HepG2 (cell line): ENCODE measurements around the gene ALDH3B1. TPM values are rescaled to one million over a fixed set of nuclear protein-coding genes. Genes with fewer than 3 reads are reported as not detected.
A peak's percentile ranks its signal among the peaks of the same experiment; 100 is the strongest.

Experiments used
- ATAC-seq: fragments of 200-7000 bp; cut with Tn5 transposase; 3 replicates; pipeline ENCODE4 v1.9.1; 2020; ENCODE audit warnings: mild to moderate bottlenecking, moderate library complexity
- BruUV-seq: library from RNA; stranded (reverse); fragments of 400-500 nt; replicated peaks from 2 replicates; lab custom pipeline; 2021; lab: Mats Ljungman, UMichigan
- CTCF ChIA-PET: fragments of 300-600 bp; formaldehyde crosslinking; extraction: SDS; loops from one replicate; lab custom pipeline; 2021; ENCODE audit warnings: low total read pairs, inconsistent platforms, low intra/inter-chr PET ratio; lab: Yijun Ruan, JAX
- POLR2A ChIA-PET: fragments of 350-600 bp; sonication (Branson Sonifier 250); formaldehyde crosslinking; loops from one replicate; lab custom pipeline; 2020; ENCODE audit warnings: antibody characterized with exemption, inconsistent platforms; lab: Yijun Ruan, JAX
- DNase-seq: peaks from one replicate; pipeline ENCODE4 v3.0.0-alpha.2; 2015; ENCODE audit warnings: low spot score
- FAIRE-seq: peaks from 3 replicates; lab custom pipeline; 2011; peaks lifted over from hg19 to GRCh38; lab: Jason Lieb, UNC
- H2AFZ ChIP-seq: one replicate; pipeline ENCODE4 v1.6.1; 2011; ENCODE audit warnings: low read length, inconsistent platforms
- H3K27ac ChIP-seq: fragments of 300-600 bp; 3 replicates; pipeline ENCODE4 v1.8.0; 2011; ENCODE audit warnings: mixed run types, mild to moderate bottlenecking, mixed read lengths, low read length, inconsistent platforms; ENCODE audit not compliant: insufficient read depth; ENCODE audit errors: extremely low read length
- H3K27me3 ChIP-seq, 2 experiments: fragments of 200-600 bp in 1 of 2; 2 replicates in 1 of 2; 3 replicates in 1 of 2; pipeline versions ENCODE4 v1.6.0 to v1.8.0; 2011; ENCODE audit warnings: low read length in 2 of 2, mild to moderate bottlenecking in 2 of 2, moderate library complexity in 2 of 2, inconsistent platforms in 1 of 2; ENCODE audit not compliant: insufficient read depth in 2 of 2, control insufficient read depth in 1 of 2
- H3K36me3 ChIP-seq, 2 experiments: fragments of 200-600 bp in 1 of 2; replicated peaks in 1 of 2; 2 replicates in 1 of 2; 3 replicates in 1 of 2; pipeline versions ENCODE4 v1.5.1 to v1.8.0; 2011; ENCODE audit warnings: low read length in 2 of 2, inconsistent platforms in 1 of 2; ENCODE audit not compliant: insufficient read depth in 2 of 2, control insufficient read depth in 1 of 2
- H3K4me1 ChIP-seq: 2 replicates; pipeline ENCODE4 v1.5.1; 2012; ENCODE audit warnings: low read length, inconsistent platforms; ENCODE audit not compliant: insufficient read depth
- H3K4me2 ChIP-seq: 2 replicates; pipeline ENCODE4 v1.6.0; 2011; ENCODE audit warnings: low read depth, low read length, inconsistent platforms
- H3K4me3 ChIP-seq, 3 experiments: fragments of 200-600 bp in 1 of 3; sonication (generic), shearing (Covaris generic) in 1 of 3; replicated peaks in 1 of 3; 2 replicates each; pipeline ENCODE4 v1.5.1; 2011 to 2016; ENCODE audit warnings: low read length in 3 of 3, inconsistent platforms in 2 of 3, low read depth in 2 of 3, mild to moderate bottlenecking in 2 of 3, control low read depth in 1 of 3, mixed read lengths in 1 of 3; ENCODE audit not compliant: insufficient read depth in 1 of 3
- H3K79me2 ChIP-seq: one replicate; pipeline ENCODE4 v1.6.1; 2011; ENCODE audit warnings: low read length, inconsistent platforms; ENCODE audit not compliant: insufficient read depth
- H3K9ac ChIP-seq: 2 replicates; pipeline ENCODE4 v1.6.0; 2011; ENCODE audit warnings: mild to moderate bottlenecking, low read depth, low read length, inconsistent platforms; ENCODE audit not compliant: insufficient read depth
- H3K9me3 ChIP-seq: 2 replicates; pipeline ENCODE4 v1.5.1; 2012; ENCODE audit warnings: mild to moderate bottlenecking, low read length
- H4K20me1 ChIP-seq: 2 replicates; pipeline ENCODE4 v1.6.0; 2011; ENCODE audit warnings: inconsistent platforms, mild to moderate bottlenecking, low read length, moderate library complexity; ENCODE audit not compliant: insufficient read depth
- ARNT2 ChIP-seq: sonication (generic); formaldehyde crosslinking; IDR thresholded peaks from 2 replicates; pipeline ENCODE4 v1.8.0; 2022; ENCODE audit warnings: mild to moderate bottlenecking, low read depth, missing genetic modification reagents, moderate library complexity
- BCL6 ChIP-seq: IDR thresholded peaks from 2 replicates; pipeline ENCODE4 v1.6.1; 2016; ENCODE audit warnings: missing genetic modification reagents, missing compliant biosample characterization
- HIVEP1 ChIP-seq: sonication (generic); formaldehyde crosslinking; IDR thresholded peaks from 2 replicates; pipeline ENCODE4 v1.4.0; 2020; ENCODE audit warnings: mild to moderate bottlenecking, missing genetic modification reagents
- JUND ChIP-seq: sonication (generic); formaldehyde crosslinking; IDR thresholded peaks from 2 replicates; pipeline ENCODE4 v1.8.0; 2022; ENCODE audit warnings: mild to moderate bottlenecking, missing genetic modification reagents
- PAF1 ChIP-seq: IDR thresholded peaks from 2 replicates; pipeline ENCODE4 v1.6.1; 2016; ENCODE audit warnings: missing genetic modification reagents, missing compliant biosample characterization
- POLR2G ChIP-seq: fragments of 200-400 bp; formaldehyde crosslinking; IDR thresholded peaks from 2 replicates; pipeline ENCODE4 v1.6.1; 2018; ENCODE audit warnings: mild to moderate bottlenecking, low read depth, low read length, moderate library complexity
- SMC3 ChIP-seq: IDR thresholded peaks from 2 replicates; pipeline ENCODE4 v1.6.1; 2011; ENCODE audit warnings: low read length, improper control_type of control experiment
- STAG1 ChIP-seq: sonication (generic); formaldehyde crosslinking; IDR thresholded peaks from 2 replicates; pipeline ENCODE4 v1.4.0; 2020; ENCODE audit warnings: missing genetic modification reagents
- ZFP41 ChIP-seq: sonication (generic); formaldehyde crosslinking; IDR thresholded peaks from 2 replicates; pipeline ENCODE4 v1.4.0; 2020; ENCODE audit warnings: mild to moderate bottlenecking, missing genetic modification reagents, borderline replicate concordance
- ZKSCAN1 ChIP-seq: fragments of 150-350 bp; IDR thresholded peaks from 2 replicates; pipeline ENCODE4 v1.6.1; 2014; ENCODE audit warnings: low read length
- ZNF263 ChIP-seq: sonication (generic); formaldehyde crosslinking; IDR thresholded peaks from 2 replicates; pipeline ENCODE4 v1.4.0; 2020; ENCODE audit warnings: missing genetic modification reagents
- ZNF337 ChIP-seq: sonication (generic); formaldehyde crosslinking; IDR thresholded peaks from 2 replicates; pipeline ENCODE4 v1.5.1; 2020; ENCODE audit warnings: missing genetic modification reagents, low read depth, mild to moderate bottlenecking, borderline replicate concordance
- ZNF441 ChIP-seq: sonication (generic); formaldehyde crosslinking; IDR thresholded peaks from 2 replicates; pipeline ENCODE4 v1.7.0; 2021; ENCODE audit warnings: missing genetic modification reagents, borderline replicate concordance
- ZNF468 ChIP-seq: sonication (generic); formaldehyde crosslinking; IDR thresholded peaks from 2 replicates; pipeline ENCODE4 v1.8.0; 2022; ENCODE audit warnings: mild to moderate bottlenecking, moderate library complexity, missing genetic modification reagents
- ZSCAN20 ChIP-seq: sonication (generic); formaldehyde crosslinking; IDR thresholded peaks from 2 replicates; pipeline ENCODE4 v1.4.0; 2020; ENCODE audit warnings: missing genetic modification reagents, mild to moderate bottlenecking, borderline replicate concordance
- WGBS: methylation state at CpG from one replicate; pipeline ENCODE4 v1.1.6; 2017; ENCODE audit warnings: low lambda C conversion rate; 5-methylcytosine and 5-hydroxymethylcytosine counted together
- in situ Hi-C: cut with HindIII; loops from 2 replicates; pipeline ENCODE4 v1.10.0; 2017; ENCODE audit warnings: low pct_unique_long_range_greater_than_20kb; ENCODE audit not compliant: extremely low pct_ligation_motif_present
- intact Hi-C: fragments of 100-400 bp; cut with micrococcal nuclease; formaldehyde crosslinking; loops from one replicate; pipeline ENCODE4 v1.10.0; 2022; ENCODE audit not compliant: unreplicated experiment
- polyA plus RNA-seq, 8 experiments: library from polyadenylated mRNA; depleted of rRNA in 3 of 8; stranded (reverse) in 7 of 8; unstranded in 1 of 8; fragments of >200 nt; fragmentation: Illumina TruSeq in 4 of 8; extraction: Trizol in 4 of 8; gene quantifications; 2 replicates each; pipeline versions ENCODE4 v1.2.1 to v1.2.3, GENCODE V29; 2011 to 2016; ENCODE audit warnings: low read depth in 4 of 8, missing spikeins in 1 of 8, mixed read lengths in 1 of 8; ENCODE audit not compliant: insufficient read depth in 1 of 8
- total RNA-seq, 5 experiments: library from RNA; depleted of rRNA; stranded (reverse); fragments of >200 nt; fragmentation: Illumina TruSeq; extraction: Trizol; gene quantifications; 2 replicates each; pipeline ENCODE4 v1.2.3, GENCODE V29; 2016; ENCODE audit warnings: low read depth in 1 of 5
- TF ChIP-seq, protein P1 (sequence below): sonication (generic); formaldehyde crosslinking; IDR thresholded peaks from 2 replicates; pipeline ENCODE4 v1.5.1; 2020; ENCODE audit warnings: mild to moderate bottlenecking, missing genetic modification reagents, moderate library complexity
- TF ChIP-seq, protein P2 (sequence below): sonication (generic); formaldehyde crosslinking; IDR thresholded peaks from 2 replicates; pipeline ENCODE4 v1.9.0; 2022; ENCODE audit warnings: missing genetic modification reagents, mild to moderate bottlenecking, borderline replicate concordance

ALDH3B1 gene
- total and polyA plus RNA-seq, 2 of the 13 experiments (the other 11 are each of a cell fraction or from before 2014, with no cell fraction given), result 4.0 to 6.7 TPM

DNA sequence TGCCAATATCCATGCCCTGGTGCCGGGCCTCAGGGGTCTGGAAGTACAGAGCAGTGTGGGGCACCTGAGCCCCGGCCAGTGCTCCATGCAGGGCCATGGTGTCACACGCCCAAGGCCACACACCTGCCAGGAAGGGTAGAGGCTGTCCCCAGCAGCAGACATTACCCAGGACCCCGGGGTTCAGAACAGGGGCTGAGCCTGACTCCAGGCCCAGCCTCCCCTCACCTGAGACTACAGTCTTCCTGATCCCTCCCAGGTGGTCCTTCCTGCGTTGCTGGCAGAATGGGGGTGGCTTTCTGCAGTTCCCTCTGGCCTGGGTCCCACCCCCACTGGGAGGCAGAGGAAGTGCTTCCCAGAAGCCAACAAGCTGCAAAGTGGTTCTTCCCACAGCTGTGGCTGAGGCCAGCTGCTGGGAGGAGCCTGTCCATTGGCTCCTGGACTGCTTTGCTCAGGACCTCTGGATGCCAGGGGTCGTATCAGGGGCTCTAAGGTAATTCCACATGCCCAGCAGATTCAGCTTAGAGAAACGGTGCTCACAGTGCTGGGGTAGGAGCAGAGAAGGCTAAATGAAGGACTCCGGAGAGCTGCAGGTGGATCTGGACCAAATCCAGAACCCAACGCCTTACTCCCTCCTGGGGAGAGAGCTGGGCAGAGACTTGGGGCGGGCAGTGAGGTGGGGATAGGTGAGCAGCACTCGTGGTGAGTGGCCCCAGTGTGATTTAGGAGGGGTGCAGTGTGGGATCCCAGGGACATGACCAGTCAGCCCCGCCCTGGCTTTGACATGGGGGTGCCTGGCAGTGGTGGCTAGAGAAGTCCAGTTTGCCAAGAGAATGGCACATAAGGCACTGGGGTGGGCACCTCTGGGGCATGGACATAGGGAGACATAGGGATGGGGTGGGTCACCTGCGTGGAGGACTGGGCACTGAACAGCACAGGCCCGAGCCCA is 41.3 kb downstream of the ALDH3B1 start (continued):
- no peak for TF ChIP-seq ZSCAN20 (CRISPR knock-in tag)
- no peak for TF ChIP-seq SMC3
- no peak for TF ChIP-seq ZNF337 (CRISPR knock-in tag)
- peak; percentile 9 for TF ChIP-seq POLR2G
- no peak for TF ChIP-seq ZFP41 (CRISPR knock-in tag)
- no peak for TF ChIP-seq ZNF441
- TF ChIP-seq BCL6 (CRISPR knock-in tag), result no peak
- no peak for TF ChIP-seq ZNF468
- TF ChIP-seq HIVEP1, result no peak
- no peak for TF ChIP-seq JUND
- no peak for TF ChIP-seq STAG1 (CRISPR knock-in tag)
- no peak for TF ChIP-seq ARNT2
- TF ChIP-seq, all 625 proteins: peak for 12

DNA sequence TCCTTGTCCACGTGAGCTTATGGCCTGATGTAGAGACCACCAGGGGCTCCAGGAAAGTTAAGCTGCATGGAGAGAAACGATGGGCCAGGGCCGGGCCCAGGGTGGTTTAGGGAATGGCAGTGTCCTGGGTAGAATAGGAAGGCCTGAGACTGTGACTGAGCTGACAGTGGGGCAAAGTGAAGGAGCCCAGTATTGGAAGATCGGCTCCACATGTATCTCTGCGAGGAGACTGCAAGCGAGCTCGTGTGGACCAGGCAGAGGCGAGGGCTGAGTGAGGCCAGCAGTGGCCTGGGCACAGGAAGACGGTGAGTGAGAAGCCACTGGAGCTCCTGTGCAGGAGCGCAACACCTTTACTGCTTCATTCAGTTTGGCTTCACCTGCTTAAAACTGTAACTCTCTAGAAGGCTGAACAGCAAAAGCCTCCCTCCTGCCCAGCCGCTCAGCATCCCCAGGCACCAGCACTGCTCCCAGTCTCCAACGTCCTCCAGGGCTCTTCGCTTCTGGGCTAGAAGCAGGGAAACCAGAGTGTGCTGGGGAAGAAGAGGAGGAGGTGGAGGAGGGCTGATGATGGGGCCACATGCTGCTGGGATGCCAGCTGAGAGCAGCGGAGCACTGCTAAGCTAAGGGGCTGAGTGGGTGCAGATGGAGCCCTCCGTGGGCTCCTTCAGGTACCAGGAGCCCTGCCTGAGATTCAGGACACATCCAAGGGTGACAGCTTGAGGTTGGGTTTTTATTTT is 42.2 kb downstream of the ALDH3B1 start:
- H3K27ac ChIP-seq, result no peak overlapping the region
- H3K4me1 ChIP-seq, result no peaks in the 10 kb centered on the region
- no peak overlapping the region for H3K4me3 ChIP-seq
- no peak overlapping the region for H3K9ac ChIP-seq
- POLR2A ChIA-PET, result interaction anchor here (1.1 to 2.8 kb wide), 7 partner anchors 9 to 42 kb away, joined by 3 to 11 read pairs (median 6); partner anchors contain the start of genes ALDH3B1 and TCIRG1
- no peaks in the 10 kb centered on the region for H3K79me2 ChIP-seq
- H3K36me3 ChIP-seq, result peaks cover 18 to 28% of the 10 kb centered on the region in 2 experiments
- in situ Hi-C loops, result no loop called here
- intact Hi-C loops, result no loop called here
- DNase-seq (no peak), FAIRE-seq (no peak), ATAC-seq (no peak; the same call in none of the 3 replicates)
- H2AFZ ChIP-seq, result no peak overlapping the region
- peaks cover 5% of the 10 kb centered on the region; the same call in 1 of the 2 replicates for H4K20me1 ChIP-seq
- H3K9me3 ChIP-seq, result no peaks in the 10 kb centered on the region
- 94% methylated on average over 15 of the region's 15 CpGs for WGBS
- H3K4me2 ChIP-seq, result no peak overlapping the region
- H3K27me3 ChIP-seq, result no peaks in the 10 kb centered on the region
- CTCF ChIA-PET, result no interaction called here
- BruUV-seq, result no TSS peak
- TF ChIP-seq ZKSCAN1 (no peak), PAF1 (CRISPR knock-in tag) (peak; percentile 37), ZNF263 (peak; percentile 72)
- TF ChIP-seq, protein P1, sequence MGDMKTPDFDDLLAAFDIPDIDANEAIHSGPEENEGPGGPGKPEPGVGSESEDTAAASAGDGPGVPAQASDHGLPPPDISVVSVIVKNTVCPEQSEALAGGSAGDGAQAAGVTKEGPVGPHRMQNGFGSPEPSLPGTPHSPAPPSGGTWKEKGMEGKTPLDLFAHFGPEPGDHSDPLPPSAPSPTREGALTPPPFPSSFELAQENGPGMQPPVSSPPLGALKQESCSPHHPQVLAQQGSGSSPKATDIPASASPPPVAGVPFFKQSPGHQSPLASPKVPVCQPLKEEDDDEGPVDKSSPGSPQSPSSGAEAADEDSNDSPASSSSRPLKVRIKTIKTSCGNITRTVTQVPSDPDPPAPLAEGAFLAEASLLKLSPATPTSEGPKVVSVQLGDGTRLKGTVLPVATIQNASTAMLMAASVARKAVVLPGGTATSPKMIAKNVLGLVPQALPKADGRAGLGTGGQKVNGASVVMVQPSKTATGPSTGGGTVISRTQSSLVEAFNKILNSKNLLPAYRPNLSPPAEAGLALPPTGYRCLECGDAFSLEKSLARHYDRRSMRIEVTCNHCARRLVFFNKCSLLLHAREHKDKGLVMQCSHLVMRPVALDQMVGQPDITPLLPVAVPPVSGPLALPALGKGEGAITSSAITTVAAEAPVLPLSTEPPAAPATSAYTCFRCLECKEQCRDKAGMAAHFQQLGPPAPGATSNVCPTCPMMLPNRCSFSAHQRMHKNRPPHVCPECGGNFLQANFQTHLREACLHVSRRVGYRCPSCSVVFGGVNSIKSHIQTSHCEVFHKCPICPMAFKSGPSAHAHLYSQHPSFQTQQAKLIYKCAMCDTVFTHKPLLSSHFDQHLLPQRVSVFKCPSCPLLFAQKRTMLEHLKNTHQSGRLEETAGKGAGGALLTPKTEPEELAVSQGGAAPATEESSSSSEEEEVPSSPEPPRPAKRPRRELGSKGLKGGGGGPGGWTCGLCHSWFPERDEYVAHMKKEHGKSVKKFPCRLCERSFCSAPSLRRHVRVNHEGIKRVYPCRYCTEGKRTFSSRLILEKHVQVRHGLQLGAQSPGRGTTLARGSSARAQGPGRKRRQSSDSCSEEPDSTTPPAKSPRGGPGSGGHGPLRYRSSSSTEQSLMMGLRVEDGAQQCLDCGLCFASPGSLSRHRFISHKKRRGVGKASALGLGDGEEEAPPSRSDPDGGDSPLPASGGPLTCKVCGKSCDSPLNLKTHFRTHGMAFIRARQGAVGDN (CRISPR knock-in tag), result peak; percentile 29; the same call in 1 of the 2 replicates
- TF ChIP-seq, protein P2, sequence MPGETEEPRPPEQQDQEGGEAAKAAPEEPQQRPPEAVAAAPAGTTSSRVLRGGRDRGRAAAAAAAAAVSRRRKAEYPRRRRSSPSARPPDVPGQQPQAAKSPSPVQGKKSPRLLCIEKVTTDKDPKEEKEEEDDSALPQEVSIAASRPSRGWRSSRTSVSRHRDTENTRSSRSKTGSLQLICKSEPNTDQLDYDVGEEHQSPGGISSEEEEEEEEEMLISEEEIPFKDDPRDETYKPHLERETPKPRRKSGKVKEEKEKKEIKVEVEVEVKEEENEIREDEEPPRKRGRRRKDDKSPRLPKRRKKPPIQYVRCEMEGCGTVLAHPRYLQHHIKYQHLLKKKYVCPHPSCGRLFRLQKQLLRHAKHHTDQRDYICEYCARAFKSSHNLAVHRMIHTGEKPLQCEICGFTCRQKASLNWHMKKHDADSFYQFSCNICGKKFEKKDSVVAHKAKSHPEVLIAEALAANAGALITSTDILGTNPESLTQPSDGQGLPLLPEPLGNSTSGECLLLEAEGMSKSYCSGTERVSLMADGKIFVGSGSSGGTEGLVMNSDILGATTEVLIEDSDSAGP (CRISPR knock-in tag), result no peak
